HEK293 (cell line): Measurements from ENCODE around the gene MYLK4.

ENCODE experiments used
- CTCF ChIP-seq: fragments of 450-650 bp; formaldehyde crosslinking; IDR thresholded peaks from 2 replicates; pipeline ENCODE4 v1.5.1; 2016; ENCODE audit warnings: missing biosample characterization, missing genetic modification characterization
- PBX3 ChIP-seq: sonication (generic); formaldehyde crosslinking; IDR thresholded peaks from 2 replicates; pipeline ENCODE4 v1.8.1; 2022; ENCODE audit warnings: mild to moderate bottlenecking, moderate library complexity, missing genetic modification reagents
- ZBTB49 ChIP-seq: fragments of 450-650 bp; formaldehyde crosslinking; IDR thresholded peaks from 2 replicates; pipeline ENCODE4 v1.5.1; 2016; ENCODE audit warnings: missing biosample characterization, missing genetic modification characterization, low read depth
- ZFP37 ChIP-seq: fragments of 450-650 bp; formaldehyde crosslinking; IDR thresholded peaks from 2 replicates; pipeline ENCODE4 v1.5.1; 2016; ENCODE audit warnings: missing biosample characterization, missing genetic modification characterization
- ZNF518A ChIP-seq: fragments of 450-650 bp; formaldehyde crosslinking; conservative IDR thresholded peaks from 2 replicates; pipeline ENCODE4 v1.5.1; 2016; ENCODE audit warnings: low read depth, missing biosample characterization, missing genetic modification characterization

- TF ChIP-seq PBX3 (CRISPR knock-in tag) (no peak), CTCF (no peak), ZFP37 (tag by site-specific recombination) (no peak), ZNF518A (no peak), ZBTB49 (tag by site-specific recombination) (no peak)
Observed at GRCh38 chr6:2760882-2761842, 10.4 kb upstream of the MYLK4 start.
